PC-3 (cell line): ENCODE results near the gene PKDCC. TPM values are rescaled to one million over a fixed set of nuclear protein-coding genes. Genes with fewer than 3 reads are reported as not detected.

Experiments
- ATAC-seq: fragments of 200-7000 bp; cut with Tn5 transposase; 2 replicates; pipeline ENCODE4 v1.9.1; 2020; ENCODE audit warnings: mild to moderate bottlenecking, moderate library complexity
- BruUV-seq: library from RNA; stranded (reverse); fragments of 400-500 nt; replicated peaks from 2 replicates; lab custom pipeline; 2021; lab: Mats Ljungman, UMichigan
- CTCF ChIA-PET: fragments of 300-600 bp; sonication (Branson Sonifier 250); formaldehyde crosslinking; loops from one replicate; lab custom pipeline; 2022; ENCODE audit warnings: antibody characterized with exemption; lab: Charles Lee
- POLR2A ChIA-PET: fragments of 300-600 bp; sonication (Branson Sonifier 250); formaldehyde crosslinking; loops from one replicate; lab custom pipeline; 2022; ENCODE audit warnings: antibody characterized with exemption; ENCODE audit not compliant: unreplicated experiment; lab: Charles Lee
- DNase-seq: peaks from one replicate; pipeline ENCODE4 v3.0.0-alpha.2; 2015
- H2AFZ ChIP-seq: fragments of 300-600 bp; sonication (generic); 2 replicates; pipeline ENCODE4 v1.6.0; 2016; ENCODE audit warnings: antibody characterized with exemption, low read length
- H3F3A ChIP-seq: fragments of 300-600 bp; sonication (generic); one replicate; pipeline ENCODE4 v1.6.0; 2017; ENCODE audit warnings: antibody characterized with exemption, low read length, control low read depth, mild to moderate bottlenecking; ENCODE audit not compliant: unreplicated experiment
- H3K27ac ChIP-seq: fragments of 300-600 bp; sonication (generic); 2 replicates; pipeline ENCODE4 v1.5.1; 2016; ENCODE audit warnings: mild to moderate bottlenecking, low read length
- H3K27me3 ChIP-seq: fragments of 300-600 bp; sonication (generic); 2 replicates; pipeline ENCODE4 v1.6.1; 2016; ENCODE audit warnings: low read length, mixed read lengths
- H3K36me3 ChIP-seq: fragments of 300-600 bp; sonication (generic); 2 replicates; pipeline ENCODE4 v1.6.1; 2016; ENCODE audit warnings: low read depth, mixed run types, low read length, mixed read lengths
- H3K4me1 ChIP-seq: fragments of 300-600 bp; sonication (generic); 2 replicates; pipeline ENCODE4 v1.5.1; 2016; ENCODE audit warnings: low read length; ENCODE audit not compliant: insufficient read depth
- H3K4me2 ChIP-seq: fragments of 300-600 bp; sonication (generic); 2 replicates; pipeline ENCODE4 v1.6.0; 2016; ENCODE audit warnings: low read length
- H3K4me3 ChIP-seq: fragments of 300-600 bp; sonication (generic); 2 replicates; pipeline ENCODE4 v1.5.1; 2016; ENCODE audit warnings: mild to moderate bottlenecking, low read length, mixed read lengths
- H3K79me2 ChIP-seq: fragments of 300-600 bp; sonication (generic); 2 replicates; pipeline ENCODE4 v1.6.1; 2017; ENCODE audit warnings: low read length, mixed read lengths
- H3K9ac ChIP-seq: fragments of 300-600 bp; sonication (generic); 2 replicates; pipeline ENCODE4 v1.6.0; 2016; ENCODE audit warnings: mild to moderate bottlenecking, low read length
- H3K9me2 ChIP-seq: fragments of 300-600 bp; sonication (generic); replicated peaks from 2 replicates; pipeline ENCODE4 v1.6.1; 2016; ENCODE audit warnings: mixed run types, low read length, mixed read lengths
- H3K9me3 ChIP-seq: fragments of 300-600 bp; sonication (generic); 2 replicates; pipeline ENCODE4 v1.6.1; 2016; ENCODE audit warnings: low read length, mixed read lengths
- H4K20me1 ChIP-seq: fragments of 300-600 bp; sonication (generic); 2 replicates; pipeline ENCODE4 v1.6.1; 2016; ENCODE audit warnings: low read length, mixed read lengths
- EZH2 ChIP-seq: fragments of 300-600 bp; sonication (generic); IDR thresholded peaks from one replicate; pipeline ENCODE4 v1.6.1; 2017; ENCODE audit warnings: antibody characterized with exemption, mild to moderate bottlenecking, low read length; ENCODE audit not compliant: unreplicated experiment
- EZH2phosphoT487 ChIP-seq: fragments of 300-600 bp; sonication (generic); IDR thresholded peaks from 2 replicates; pipeline ENCODE4 v1.6.1; 2018; ENCODE audit warnings: mild to moderate bottlenecking, antibody characterized with exemption, low read length, borderline replicate concordance
- intact Hi-C: fragments of 100-400 bp; cut with micrococcal nuclease; formaldehyde crosslinking; loops from 2 replicates; pipeline ENCODE4 v1.9.0; 2023
- total RNA-seq: library from RNA; depleted of rRNA; stranded (reverse); fragments of >200 nt; gene quantifications from 2 replicates; pipeline ENCODE4 v1.2.3, GENCODE V29; 2014
- TF ChIP-seq, protein P1 (sequence below): fragments of 300-600 bp; sonication (generic); conservative IDR thresholded peaks from 2 replicates; pipeline ENCODE4 v1.5.1; 2017; ENCODE audit warnings: antibody characterized with exemption, low read depth, mild to moderate bottlenecking, low read length

The PKDCC gene
- total RNA-seq, 1 experiment from 2014 or later = 2.1 TPM

GRCh38 chr2:42051543-42052235, 3.9 kb downstream of the PKDCC start:
- H3K27me3 ChIP-seq = peaks cover 24% of the 10 kb centered on the region
- no peaks in the 10 kb centered on the region for H3K36me3 ChIP-seq
- no peaks in the 10 kb centered on the region for H3F3A ChIP-seq
- intact Hi-C loops = no loop called here
- H2AFZ ChIP-seq = no peak overlapping the region
- H4K20me1 ChIP-seq = no peaks in the 10 kb centered on the region
- peaks cover 23% of the 10 kb centered on the region for H3K4me1 ChIP-seq
- BruUV-seq = no TSS peak
- H3K4me3 ChIP-seq = no peak overlapping the region
- no peaks in the 10 kb centered on the region for H3K9me2 ChIP-seq
- no peak overlapping the region for H3K4me2 ChIP-seq
- ChIA-PET POLR2A (no interaction called here), CTCF (no interaction called here)
- ATAC-seq = no peak
- H3K9me3 ChIP-seq = no peaks in the 10 kb centered on the region
- no peak for DNase-seq
- no peak overlapping the region for H3K9ac ChIP-seq
- no peak overlapping the region for H3K27ac ChIP-seq
- no peak for TF ChIP-seq EZH2
- no peak for TF ChIP-seq EZH2phosphoT487
- TF ChIP-seq, protein P1, sequence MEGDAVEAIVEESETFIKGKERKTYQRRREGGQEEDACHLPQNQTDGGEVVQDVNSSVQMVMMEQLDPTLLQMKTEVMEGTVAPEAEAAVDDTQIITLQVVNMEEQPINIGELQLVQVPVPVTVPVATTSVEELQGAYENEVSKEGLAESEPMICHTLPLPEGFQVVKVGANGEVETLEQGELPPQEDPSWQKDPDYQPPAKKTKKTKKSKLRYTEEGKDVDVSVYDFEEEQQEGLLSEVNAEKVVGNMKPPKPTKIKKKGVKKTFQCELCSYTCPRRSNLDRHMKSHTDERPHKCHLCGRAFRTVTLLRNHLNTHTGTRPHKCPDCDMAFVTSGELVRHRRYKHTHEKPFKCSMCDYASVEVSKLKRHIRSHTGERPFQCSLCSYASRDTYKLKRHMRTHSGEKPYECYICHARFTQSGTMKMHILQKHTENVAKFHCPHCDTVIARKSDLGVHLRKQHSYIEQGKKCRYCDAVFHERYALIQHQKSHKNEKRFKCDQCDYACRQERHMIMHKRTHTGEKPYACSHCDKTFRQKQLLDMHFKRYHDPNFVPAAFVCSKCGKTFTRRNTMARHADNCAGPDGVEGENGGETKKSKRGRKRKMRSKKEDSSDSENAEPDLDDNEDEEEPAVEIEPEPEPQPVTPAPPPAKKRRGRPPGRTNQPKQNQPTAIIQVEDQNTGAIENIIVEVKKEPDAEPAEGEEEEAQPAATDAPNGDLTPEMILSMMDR = no peak
- no peaks in the 10 kb centered on the region for H3K79me2 ChIP-seq

DNA sequence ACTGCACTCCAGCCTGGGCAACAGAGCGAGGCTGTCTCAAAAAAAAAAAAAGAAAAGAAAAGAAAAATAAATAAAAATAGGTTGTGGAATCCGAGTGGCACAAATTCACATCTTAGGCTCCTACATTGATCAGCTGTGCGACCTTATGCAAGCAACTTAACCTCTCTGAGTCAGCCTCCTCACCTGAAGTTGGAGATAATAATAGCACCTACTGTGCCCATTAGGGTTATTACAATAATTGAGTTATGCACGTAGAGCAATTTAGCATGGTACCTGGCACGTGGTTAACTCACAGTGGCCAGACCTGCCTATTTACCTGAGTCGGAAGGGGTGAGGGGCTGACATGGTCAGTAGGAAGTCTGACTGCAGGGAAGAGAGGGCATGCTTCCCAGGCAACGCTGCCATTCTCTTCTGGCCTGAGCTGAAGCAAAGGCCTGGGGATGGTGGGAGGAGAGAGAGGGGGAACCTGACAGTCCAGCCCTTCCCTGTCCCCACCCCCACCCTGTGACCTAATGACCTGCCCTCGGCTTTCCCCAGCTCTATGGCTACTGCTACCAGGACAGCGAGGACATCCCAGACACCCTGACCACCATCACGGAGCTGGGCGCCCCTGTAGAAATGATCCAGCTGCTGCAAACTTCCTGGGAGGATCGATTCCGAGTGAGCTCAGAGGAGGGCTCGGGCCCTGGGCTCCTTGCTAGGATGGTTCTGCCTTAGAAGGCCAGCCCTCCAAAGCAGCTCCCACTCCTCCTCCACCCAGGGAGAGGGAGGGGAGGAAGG, 5.1 kb downstream of the PKDCC start:
- DNase-seq = no peak
- no peak overlapping the region for H3K4me3 ChIP-seq
- ChIA-PET CTCF (no interaction called here), POLR2A (no interaction called here)
- H3K36me3 ChIP-seq = no peaks in the 10 kb centered on the region
- peaks cover 16% of the 10 kb centered on the region for H3K27me3 ChIP-seq
- no peaks in the 10 kb centered on the region for H3F3A ChIP-seq
- no TSS peak for BruUV-seq
- no peaks in the 10 kb centered on the region for H4K20me1 ChIP-seq
- H3K9me2 ChIP-seq = no peaks in the 10 kb centered on the region
- H3K27ac ChIP-seq = no peak overlapping the region
- H2AFZ ChIP-seq = no peak overlapping the region
- no peak for ATAC-seq
- H3K4me1 ChIP-seq = peaks cover 20% of the 10 kb centered on the region
- intact Hi-C loops = no loop called here
- no peak for TF ChIP-seq EZH2phosphoT487
- no peak for TF ChIP-seq EZH2
- TF ChIP-seq, protein P1 = no peak
- no peak overlapping the region for H3K9ac ChIP-seq
- no peak overlapping the region for H3K4me2 ChIP-seq
- no peaks in the 10 kb centered on the region for H3K79me2 ChIP-seq
- no peaks in the 10 kb centered on the region for H3K9me3 ChIP-seq

GRCh38 chr2:42053482-42053790, 5.6 kb downstream of the PKDCC start:
- ATAC-seq (no peak), DNase-seq (no peak)
- no peak overlapping the region for H3K27ac ChIP-seq
- H3K27me3 ChIP-seq = peaks cover 15% of the 10 kb centered on the region
- no TSS peak for BruUV-seq
- no peaks in the 10 kb centered on the region for H3K9me2 ChIP-seq
- no peak overlapping the region for H3K9ac ChIP-seq
- H4K20me1 ChIP-seq = no peaks in the 10 kb centered on the region
- no peak overlapping the region for H2AFZ ChIP-seq
- no peaks in the 10 kb centered on the region for H3K9me3 ChIP-seq
- no peaks in the 10 kb centered on the region for H3K36me3 ChIP-seq
- no peak overlapping the region for H3K4me3 ChIP-seq
- H3F3A ChIP-seq = no peaks in the 10 kb centered on the region
- POLR2A ChIA-PET = no interaction called here
- intact Hi-C loops = no loop called here
- H3K4me1 ChIP-seq = peaks cover 20% of the 10 kb centered on the region
- no peaks in the 10 kb centered on the region for H3K79me2 ChIP-seq
- TF ChIP-seq EZH2 (no peak), EZH2phosphoT487 (no peak)
- TF ChIP-seq, protein P1 = no peak
- H3K4me2 ChIP-seq = no peak overlapping the region
- CTCF ChIA-PET = no interaction called here
